ENCODE data around the gene HM13. TPM values are rescaled to one million over a fixed set of nuclear protein-coding genes. Genes with fewer than 3 reads are reported as not detected.

Gene HM13
- total and polyA plus RNA-seq, 4 donors: 57.6 to 210 (median 99.1) TPM

- peak overlapping the region; percentile 84 to 96 for H3K9ac ChIP-seq (ENCODE audit: low read depth in 1 of 2, low read length in 2 of 2)
- peaks cover 0 to 1% (median 0%) of the 10 kb centered on the region in 4 donors for H3K36me3 ChIP-seq (ENCODE audit: control insufficient read depth in 4 of 4, insufficient read depth in 3 of 4, low read depth in 1 of 4, low read length in 3 of 4)
- TF ChIP-seq, protein P1, sequence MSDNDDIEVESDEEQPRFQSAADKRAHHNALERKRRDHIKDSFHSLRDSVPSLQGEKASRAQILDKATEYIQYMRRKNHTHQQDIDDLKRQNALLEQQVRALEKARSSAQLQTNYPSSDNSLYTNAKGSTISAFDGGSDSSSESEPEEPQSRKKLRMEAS (IDR thresholded peaks at IDR 0.05): peak; percentile 39
- peak; percentile 71 for TF ChIP-seq TAF1 (conservative IDR thresholded peaks at IDR 0.05)
- no peak for TF ChIP-seq FOXA2 (IDR thresholded peaks at IDR 0.05)
- TF ChIP-seq JUND (IDR thresholded peaks at IDR 0.05): peak; percentile 23 to 30
- TF ChIP-seq GABPA (IDR thresholded peaks at IDR 0.05 in 1 of 2, conservative IDR thresholded peaks at IDR 0.05 in 1 of 2): no peak
- TF ChIP-seq, protein P2, sequence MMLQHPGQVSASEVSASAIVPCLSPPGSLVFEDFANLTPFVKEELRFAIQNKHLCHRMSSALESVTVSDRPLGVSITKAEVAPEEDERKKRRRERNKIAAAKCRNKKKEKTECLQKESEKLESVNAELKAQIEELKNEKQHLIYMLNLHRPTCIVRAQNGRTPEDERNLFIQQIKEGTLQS (IDR thresholded peaks at IDR 0.05): no peak
- TF ChIP-seq RAD21 (IDR thresholded peaks at IDR 0.05): peak in 1 of 2 donors; percentile 14
- TF ChIP-seq, protein P3, sequence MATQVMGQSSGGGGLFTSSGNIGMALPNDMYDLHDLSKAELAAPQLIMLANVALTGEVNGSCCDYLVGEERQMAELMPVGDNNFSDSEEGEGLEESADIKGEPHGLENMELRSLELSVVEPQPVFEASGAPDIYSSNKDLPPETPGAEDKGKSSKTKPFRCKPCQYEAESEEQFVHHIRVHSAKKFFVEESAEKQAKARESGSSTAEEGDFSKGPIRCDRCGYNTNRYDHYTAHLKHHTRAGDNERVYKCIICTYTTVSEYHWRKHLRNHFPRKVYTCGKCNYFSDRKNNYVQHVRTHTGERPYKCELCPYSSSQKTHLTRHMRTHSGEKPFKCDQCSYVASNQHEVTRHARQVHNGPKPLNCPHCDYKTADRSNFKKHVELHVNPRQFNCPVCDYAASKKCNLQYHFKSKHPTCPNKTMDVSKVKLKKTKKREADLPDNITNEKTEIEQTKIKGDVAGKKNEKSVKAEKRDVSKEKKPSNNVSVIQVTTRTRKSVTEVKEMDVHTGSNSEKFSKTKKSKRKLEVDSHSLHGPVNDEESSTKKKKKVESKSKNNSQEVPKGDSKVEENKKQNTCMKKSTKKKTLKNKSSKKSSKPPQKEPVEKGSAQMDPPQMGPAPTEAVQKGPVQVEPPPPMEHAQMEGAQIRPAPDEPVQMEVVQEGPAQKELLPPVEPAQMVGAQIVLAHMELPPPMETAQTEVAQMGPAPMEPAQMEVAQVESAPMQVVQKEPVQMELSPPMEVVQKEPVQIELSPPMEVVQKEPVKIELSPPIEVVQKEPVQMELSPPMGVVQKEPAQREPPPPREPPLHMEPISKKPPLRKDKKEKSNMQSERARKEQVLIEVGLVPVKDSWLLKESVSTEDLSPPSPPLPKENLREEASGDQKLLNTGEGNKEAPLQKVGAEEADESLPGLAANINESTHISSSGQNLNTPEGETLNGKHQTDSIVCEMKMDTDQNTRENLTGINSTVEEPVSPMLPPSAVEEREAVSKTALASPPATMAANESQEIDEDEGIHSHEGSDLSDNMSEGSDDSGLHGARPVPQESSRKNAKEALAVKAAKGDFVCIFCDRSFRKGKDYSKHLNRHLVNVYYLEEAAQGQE (IDR thresholded peaks at IDR 0.05): no peak
- peak in 1 of 2 donors; percentile 21 for TF ChIP-seq RXRA (IDR thresholded peaks at IDR 0.05)
- peak; percentile 88 for DNase-seq (ENCODE audit: low spot score)
- no peaks in the 10 kb centered on the region for H3K27me3 ChIP-seq (ENCODE audit: control insufficient read depth in 4 of 4, insufficient read depth in 4 of 4, low read length in 3 of 4)
- H3K4me3 ChIP-seq (ENCODE audit: low read depth in 1 of 3, low read length in 3 of 3): peak overlapping the region; percentile 68 to 90 (median 72)
- H3K9me3 ChIP-seq (ENCODE audit: control insufficient read depth in 4 of 4, low read length in 3 of 4): no peaks in the 10 kb centered on the region
- peaks cover 3 to 39% (median 22%) of the 10 kb centered on the region in 4 donors for H3K4me1 ChIP-seq (ENCODE audit: control insufficient read depth in 4 of 4, insufficient read depth in 4 of 4, low read length in 3 of 4)
- H3K27ac ChIP-seq (ENCODE audit: low read depth in 1 of 2, low read length in 2 of 2): peak overlapping the region; percentile 87 to 89
- WGBS: 13% methylated on average over 43 of the region's 43 CpGs
Observed at GRCh38 chr20:31603822-31604566, 89.8 kb downstream of the HM13 start.

DNA sequence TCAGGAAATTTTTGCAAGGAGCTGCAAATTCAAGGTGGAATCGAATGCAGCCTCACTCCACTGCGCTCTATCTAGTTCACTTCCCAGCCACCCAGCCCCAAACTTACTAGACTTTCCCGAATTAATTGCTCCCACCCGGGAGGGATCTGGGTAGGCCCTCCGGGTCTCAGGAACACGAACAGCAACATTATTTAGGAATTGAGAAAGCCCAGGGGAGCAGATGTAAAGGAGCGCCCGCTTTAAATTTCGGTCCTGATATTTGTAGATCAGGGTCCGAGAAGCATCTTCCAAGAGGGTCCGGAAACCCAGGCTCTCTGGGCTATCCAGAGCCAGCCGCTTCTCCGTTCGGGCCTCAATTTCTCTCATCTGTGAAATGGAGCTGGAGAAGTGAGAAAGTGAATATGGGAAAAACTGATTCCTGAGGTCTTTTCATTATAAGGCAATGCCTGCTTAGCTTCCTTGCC is 90.4 kb downstream of the HM13 start:
- Histone ChIP-seq H3K9me3 (ENCODE audit: control insufficient read depth in 4 of 4, low read length in 3 of 4) (no peaks in the 10 kb centered on the region), H3K4me3 (ENCODE audit: low read depth in 1 of 3, low read length in 3 of 3) (peak overlapping the region; percentile 68 to 90 (median 72)), H3K27me3 (ENCODE audit: control insufficient read depth in 4 of 4, insufficient read depth in 4 of 4, low read length in 3 of 4) (no peaks in the 10 kb centered on the region), H3K4me1 (ENCODE audit: control insufficient read depth in 4 of 4, insufficient read depth in 4 of 4, low read length in 3 of 4) (peaks cover 8 to 45% (median 28%) of the 10 kb centered on the region in 4 donors), H3K27ac (ENCODE audit: low read depth in 1 of 2, low read length in 2 of 2) (peak overlapping the region; percentile 87 to 89), H3K36me3 (ENCODE audit: control insufficient read depth in 4 of 4, insufficient read depth in 3 of 4, low read depth in 1 of 4, low read length in 3 of 4) (peaks cover 0 to 1% (median 0%) of the 10 kb centered on the region in 4 donors), H3K9ac (ENCODE audit: low read depth in 1 of 2, low read length in 2 of 2) (peak overlapping the region; percentile 84 to 96)
- TF ChIP-seq NR2F2 (IDR thresholded peaks at IDR 0.05): peak; percentile 16
- TF ChIP-seq HNF4A (conservative IDR thresholded peaks at IDR 0.05): no peak
- under 1% methylated on average over 14 of the region's 14 CpGs for whole genome bisulfite sequencing
- DNase-seq (ENCODE audit: low spot score): no peak

All from liver (tissue), 9 donors.